ENCODE data around the gene ARID5A. TPM values are rescaled to one million over a fixed set of nuclear protein-coding genes. Genes with fewer than 3 reads are reported as not detected.

ARID5A gene
- total RNA-seq, 2 donors from 2014 or later, result 51.5 to 348 TPM

DNA sequence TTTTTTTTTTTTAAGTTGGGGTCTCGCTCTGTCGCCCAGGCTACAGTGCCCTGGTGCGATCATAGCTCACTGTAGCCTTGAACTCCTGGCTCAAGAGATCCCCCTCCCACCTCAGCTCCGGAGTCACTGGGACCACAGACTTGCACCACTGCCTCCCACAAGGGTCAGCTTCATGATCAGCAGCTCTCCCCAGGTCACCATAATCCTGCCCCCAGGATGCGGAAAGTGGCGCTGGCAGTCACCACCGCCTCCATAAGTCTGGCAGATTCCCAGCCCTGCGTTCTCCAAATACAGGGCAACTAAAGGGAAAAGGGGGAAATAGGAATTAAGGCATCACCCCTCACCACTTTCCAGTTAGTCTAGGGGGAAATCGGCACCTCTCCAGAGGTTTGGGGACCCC is 5.2 kb upstream of the ARID5A start:
- Mint-ChIP-seq H3K27ac (peak overlapping the region; percentile 73 to 98), H3K9me3 (no peaks in the 10 kb centered on the region), H3K36me3 (no peaks in the 10 kb centered on the region)
- ATAC-seq (no peak), DNase-seq (ENCODE audit: low spot score in 2 of 2) (no peak)

DNA sequence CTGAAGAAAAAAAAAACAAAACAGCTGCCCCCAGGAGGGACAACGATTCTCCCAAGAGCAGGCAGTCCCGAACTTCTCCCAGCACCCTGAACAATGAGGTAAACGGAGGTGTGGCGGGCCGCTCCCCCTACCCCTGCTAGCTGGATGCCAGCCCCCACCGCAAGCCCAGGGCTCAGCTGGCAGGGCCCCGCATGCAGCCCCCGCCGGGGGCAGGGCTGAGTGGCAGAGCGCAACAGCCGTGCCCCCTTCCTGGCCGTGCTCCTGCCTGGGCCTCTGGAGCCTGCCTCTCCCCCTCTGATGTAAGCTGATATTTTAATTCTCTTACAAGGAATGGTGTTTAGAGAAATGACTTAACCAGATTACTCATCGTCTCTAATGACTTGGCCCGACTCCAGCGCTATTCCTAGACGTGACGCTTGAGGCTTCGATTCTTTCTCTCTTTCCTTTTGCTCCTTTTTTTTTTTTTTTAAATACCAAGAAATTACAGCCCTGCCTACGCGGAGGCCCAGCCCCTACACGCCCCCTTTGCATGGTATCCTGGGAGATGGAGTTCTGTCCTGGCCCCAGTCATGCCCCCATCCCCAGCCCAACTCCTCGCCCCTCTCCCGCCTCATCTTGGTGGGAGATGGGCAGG is 4.6 kb upstream of the ARID5A start:
- DNase-seq (ENCODE audit: low spot score in 2 of 2), result peak; percentile 82 to 83
- no peaks in the 10 kb centered on the region for H3K9me3 Mint-ChIP-seq
- H3K36me3 Mint-ChIP-seq, result no peaks in the 10 kb centered on the region
- ATAC-seq, result peak; percentile 54 to 56
- peak overlapping the region; percentile 73 to 98 for H3K27ac Mint-ChIP-seq

DNA sequence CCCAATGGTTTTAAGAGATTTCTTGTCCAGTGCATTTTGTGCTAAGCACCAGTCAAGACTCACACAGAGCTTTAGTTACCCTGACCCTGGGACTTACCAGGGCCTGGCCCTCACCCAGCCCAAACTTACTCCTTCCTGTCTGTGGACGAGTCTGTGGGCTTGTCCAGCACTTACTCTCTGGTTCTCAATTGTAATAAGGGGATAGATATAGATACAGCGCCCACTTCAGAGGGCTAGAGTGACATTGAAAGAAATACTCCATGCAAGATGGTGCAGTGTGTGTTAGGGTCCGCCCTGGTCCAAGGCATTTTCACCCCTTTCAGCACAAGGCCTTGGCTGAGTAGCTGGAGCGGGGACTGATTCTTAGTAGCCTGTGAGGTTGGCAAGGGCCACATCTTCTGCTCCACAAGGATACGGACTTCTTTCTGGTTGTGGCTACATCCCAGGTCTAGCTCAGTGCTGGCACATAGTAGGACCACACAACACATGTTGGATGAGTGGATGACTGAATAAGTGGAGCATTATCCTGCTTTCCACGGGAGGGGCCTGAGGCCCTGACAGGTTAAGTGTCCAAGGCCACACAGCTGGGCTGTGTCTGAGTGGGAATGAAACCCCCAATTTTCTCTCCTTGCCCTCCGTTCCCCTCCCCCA is 3.8 kb upstream of the ARID5A start:
- H3K36me3 Mint-ChIP-seq, result peaks cover 0 to 2% of the 10 kb centered on the region in 2 donors
- peak overlapping the region; percentile 73 to 98 for H3K27ac Mint-ChIP-seq
- H3K9me3 Mint-ChIP-seq, result no peaks in the 10 kb centered on the region
- ATAC-seq (no peak), DNase-seq (ENCODE audit: low spot score in 2 of 2) (peak in 1 of 2 donors; percentile 42)

DNA sequence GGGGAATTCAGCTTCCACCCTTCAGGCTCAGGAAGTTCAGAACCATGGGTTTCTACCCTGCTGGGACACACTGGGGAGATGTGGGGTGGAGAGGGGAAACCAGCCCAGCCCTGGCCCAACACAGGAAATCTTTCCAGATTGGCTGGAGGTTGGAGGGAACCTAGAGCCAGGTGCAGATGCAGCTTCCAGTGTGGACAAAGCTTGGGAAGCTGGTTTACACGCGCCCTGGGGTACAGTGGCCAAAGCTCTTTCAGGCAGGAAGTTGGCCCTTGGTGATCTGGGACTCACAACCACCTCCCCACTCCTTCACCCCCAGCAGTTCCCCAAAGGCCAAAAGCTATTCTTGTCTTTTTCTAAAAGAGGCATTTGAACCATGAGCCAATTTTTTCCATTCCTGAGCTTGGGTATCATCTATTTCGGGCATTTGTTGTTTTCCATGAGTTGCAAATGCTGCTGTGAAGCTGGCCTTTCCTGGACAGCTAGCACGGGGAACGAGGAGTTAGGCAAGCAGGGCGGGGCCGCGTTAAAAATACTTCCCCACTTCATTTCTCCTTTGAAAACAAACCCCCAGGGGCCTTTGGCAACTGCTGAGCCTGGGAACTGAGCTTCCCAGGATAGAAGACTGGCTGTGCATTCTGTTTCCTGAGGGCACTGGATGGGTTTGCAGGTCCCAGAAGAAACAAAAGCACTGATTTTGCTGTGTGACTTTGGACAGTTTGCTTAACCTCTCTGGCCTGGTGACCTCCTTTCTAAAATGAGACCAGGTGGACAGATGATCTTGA is 3.1 kb upstream of the ARID5A start:
- peaks cover 0 to 9% of the 10 kb centered on the region in 2 donors for H3K36me3 Mint-ChIP-seq
- DNase-seq (ENCODE audit: low spot score in 2 of 2) (peak in 1 of 2 donors; percentile 52), ATAC-seq (no peak)
- H3K27ac Mint-ChIP-seq, result no peak overlapping the region
- H3K9me3 Mint-ChIP-seq, result no peaks in the 10 kb centered on the region

DNA sequence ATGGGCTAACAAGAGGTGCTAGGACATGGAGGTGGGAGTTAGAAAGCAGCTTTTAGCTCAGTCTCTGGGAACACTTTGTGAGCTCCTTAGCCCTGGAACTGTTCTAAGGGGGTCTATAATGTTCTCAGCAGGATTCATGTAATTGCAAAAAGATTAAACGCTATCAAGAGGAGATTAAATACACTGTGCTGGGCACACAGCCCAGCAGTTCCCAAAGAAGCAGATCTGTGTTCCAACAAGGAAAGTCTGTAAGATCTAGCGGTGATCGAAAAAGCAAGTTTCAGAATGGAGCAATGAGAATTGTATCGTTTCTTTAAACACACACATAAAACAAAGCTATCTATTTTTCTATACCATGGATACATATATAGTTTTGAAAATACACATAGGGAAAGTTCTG is 2.4 kb upstream of the ARID5A start:
- Mint-ChIP-seq H3K9me3 (no peaks in the 10 kb centered on the region), H3K27ac (no peak overlapping the region), H3K36me3 (peaks cover 0 to 16% of the 10 kb centered on the region in 2 donors)
- DNase-seq (ENCODE audit: low spot score in 2 of 2) (no peak), ATAC-seq (no peak)

DNA sequence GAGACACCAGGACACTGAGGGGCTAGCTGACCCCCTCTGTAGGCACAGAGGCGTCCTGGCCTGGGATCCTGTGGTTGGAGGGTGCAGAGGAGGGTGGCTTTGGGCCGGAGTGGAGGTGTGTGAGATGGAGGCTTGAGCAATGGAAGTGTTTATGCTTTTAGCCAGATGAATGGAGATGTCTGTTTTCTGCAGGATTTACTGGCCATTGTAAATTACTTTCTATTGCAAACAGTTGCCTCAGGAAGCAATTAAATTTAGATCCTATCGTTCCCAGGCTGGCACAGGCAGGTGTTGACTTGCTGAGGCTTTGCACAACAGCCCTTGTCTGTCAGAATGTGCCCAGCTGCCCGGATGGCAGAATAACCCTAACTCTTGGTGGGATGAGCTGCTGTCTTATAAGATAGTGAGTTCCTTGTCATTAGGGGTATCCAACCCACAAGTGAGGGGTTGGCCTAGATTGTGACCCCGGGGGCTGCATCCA is 1.8 kb upstream of the ARID5A start:
- no peak overlapping the region for H3K27ac Mint-ChIP-seq
- H3K36me3 Mint-ChIP-seq, result peaks cover under 1 to 22% of the 10 kb centered on the region in 2 donors
- ATAC-seq, result no peak
- H3K9me3 Mint-ChIP-seq, result no peaks in the 10 kb centered on the region
- DNase-seq (ENCODE audit: low spot score in 2 of 2), result no peak

DNA sequence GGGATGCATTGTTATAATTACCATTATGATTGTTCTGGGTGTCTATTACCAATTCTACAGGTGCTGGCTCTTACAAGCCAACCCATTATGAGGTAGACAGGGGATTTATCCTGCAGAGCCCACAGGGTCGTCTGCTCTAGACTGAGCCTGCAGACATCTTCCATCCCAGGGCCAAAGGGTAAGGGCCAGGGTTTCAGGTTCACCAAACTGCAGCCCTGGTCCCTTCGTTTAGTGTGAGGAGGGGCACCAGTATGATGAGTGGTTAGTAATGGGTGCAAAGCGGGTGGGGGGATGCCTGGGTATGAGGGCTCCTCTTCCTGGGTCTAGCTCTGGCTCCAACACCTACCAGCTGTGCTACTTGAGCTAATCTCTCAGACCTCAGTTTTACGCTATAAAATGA is 1.2 kb upstream of the ARID5A start:
- H3K36me3 Mint-ChIP-seq, result peaks cover 7 to 27% of the 10 kb centered on the region in 2 donors
- no peak overlapping the region for H3K27ac Mint-ChIP-seq
- H3K9me3 Mint-ChIP-seq, result no peaks in the 10 kb centered on the region
- ATAC-seq (no peak), DNase-seq (ENCODE audit: low spot score in 2 of 2) (no peak)

DNA sequence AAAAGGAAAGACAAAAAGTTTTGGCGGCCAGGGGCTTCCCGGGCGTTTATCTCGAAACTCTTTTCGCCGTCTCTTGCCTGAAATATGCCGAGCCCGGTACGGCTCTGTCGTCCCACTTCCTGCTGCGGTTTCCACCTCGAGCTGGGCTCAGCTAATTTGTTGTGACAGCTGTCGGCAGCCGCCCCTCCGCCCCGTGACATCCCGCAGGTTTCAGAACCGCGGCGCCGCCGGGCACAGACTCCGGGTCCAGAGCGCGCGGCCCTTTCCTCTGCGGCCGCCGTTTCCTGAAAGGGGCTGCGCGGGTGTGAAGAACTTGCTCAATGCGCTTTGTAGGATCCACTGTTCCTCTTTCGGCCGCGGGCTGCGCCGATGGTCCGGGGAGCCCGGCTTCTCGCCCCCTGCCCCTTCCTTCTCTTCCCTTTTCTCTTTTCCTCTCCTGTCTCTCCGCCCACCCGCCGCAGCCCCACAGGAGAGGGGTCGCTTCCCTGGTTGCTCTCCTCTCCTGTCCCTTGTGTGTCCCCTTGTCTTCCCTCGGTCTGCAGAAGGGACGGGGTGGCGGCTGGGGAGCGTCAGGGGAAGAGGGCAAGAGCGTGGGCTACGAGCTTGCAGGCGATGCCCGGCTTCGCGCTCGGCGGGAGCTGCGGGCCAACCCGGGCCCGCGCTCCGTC is 648 bp downstream of the ARID5A start:
- peak overlapping the region; percentile 95 to 99 for H3K27ac Mint-ChIP-seq
- H3K36me3 Mint-ChIP-seq, result peaks cover 9 to 40% of the 10 kb centered on the region in 2 donors
- ATAC-seq (peak; percentile 54 to 62), DNase-seq (ENCODE audit: low spot score in 2 of 2) (peak; percentile 77 to 94)
- H3K9me3 Mint-ChIP-seq, result no peaks in the 10 kb centered on the region

DNA sequence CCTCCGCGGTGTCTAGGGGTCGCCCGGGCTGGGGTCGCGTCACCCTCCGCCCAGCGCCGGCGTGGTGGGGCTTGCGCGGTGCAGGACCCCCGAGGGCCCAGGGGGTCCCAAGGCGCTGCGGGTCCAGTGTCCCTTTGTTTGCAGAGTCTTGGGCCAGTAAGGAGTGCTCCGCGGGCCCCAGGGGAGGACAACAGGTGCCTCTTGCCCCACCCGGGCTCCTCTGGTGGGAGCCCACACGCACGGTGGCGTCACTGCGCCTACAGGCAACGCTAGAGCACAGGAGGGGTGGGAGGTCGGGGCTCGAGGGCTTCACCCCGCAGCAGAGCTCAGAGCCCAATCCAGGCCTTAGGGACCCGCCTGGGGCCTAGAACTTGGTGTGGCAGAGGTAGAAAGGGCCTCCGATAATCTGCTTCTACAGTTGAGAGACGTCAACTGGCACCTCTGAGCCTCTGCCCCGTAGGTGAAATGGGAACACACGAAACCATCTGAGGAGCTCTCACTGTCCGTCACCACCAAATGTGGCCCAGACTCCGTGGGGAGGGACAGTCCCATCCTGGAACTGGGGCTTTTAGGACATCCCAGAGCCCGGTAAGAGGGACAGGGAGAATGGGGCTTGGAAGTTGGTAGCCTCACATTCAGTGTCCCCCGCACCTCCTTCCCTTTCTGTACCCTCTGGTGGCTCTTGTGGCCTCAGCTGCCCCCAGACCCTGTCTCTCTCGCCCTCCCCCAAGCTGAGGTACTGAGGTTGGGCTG is 1.4 kb downstream of the ARID5A start:
- ATAC-seq (peak; percentile 10 to 47), DNase-seq (ENCODE audit: low spot score in 2 of 2) (peak; percentile 39 to 82)
- H3K9me3 Mint-ChIP-seq, result no peaks in the 10 kb centered on the region
- H3K36me3 Mint-ChIP-seq, result peaks cover 9 to 47% of the 10 kb centered on the region in 2 donors
- H3K27ac Mint-ChIP-seq, result peak overlapping the region; percentile 99

DNA sequence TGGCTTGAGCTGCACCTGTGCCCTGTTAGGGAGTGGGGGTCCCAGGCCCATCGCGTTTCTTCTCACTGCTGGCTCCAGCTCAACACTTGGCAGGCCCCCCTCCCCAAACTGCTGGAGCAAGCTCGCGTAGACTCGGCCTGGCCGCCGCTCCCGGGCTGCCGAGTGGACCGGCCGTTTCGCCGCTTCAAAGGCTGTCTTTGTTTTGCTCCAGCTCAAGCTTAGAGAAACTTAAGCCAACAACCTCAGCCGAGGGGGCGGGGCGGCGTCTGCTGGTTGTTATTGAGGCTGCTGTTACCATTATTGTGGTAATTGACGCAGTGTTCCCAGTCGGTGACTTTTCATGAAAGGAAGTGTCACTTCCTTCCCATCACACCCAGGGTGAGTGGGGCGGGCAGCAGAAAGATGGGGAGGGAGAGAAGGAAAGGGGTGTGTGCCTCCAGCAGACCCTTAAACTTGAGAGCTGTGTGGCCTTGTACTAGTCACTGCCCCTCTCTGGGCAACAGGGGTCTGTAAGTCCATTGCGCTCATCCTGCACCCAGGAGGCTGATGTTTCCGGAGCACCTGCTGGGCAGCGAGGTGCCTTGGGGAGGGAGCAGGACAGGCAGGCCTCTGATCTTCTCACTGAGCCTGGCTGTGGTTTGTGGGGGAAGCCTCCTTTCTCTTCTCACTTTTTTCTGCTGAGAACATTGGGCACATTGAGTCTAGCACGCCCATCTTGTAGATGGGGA is 2.1 kb downstream of the ARID5A start:
- DNase-seq (ENCODE audit: low spot score in 2 of 2) (peak; percentile 82 to 88), ATAC-seq (peak; percentile 53 to 61)
- no peaks in the 10 kb centered on the region for H3K9me3 Mint-ChIP-seq
- peak overlapping the region; percentile 99 for H3K27ac Mint-ChIP-seq
- H3K36me3 Mint-ChIP-seq, result peaks cover 13 to 52% of the 10 kb centered on the region in 2 donors

DNA sequence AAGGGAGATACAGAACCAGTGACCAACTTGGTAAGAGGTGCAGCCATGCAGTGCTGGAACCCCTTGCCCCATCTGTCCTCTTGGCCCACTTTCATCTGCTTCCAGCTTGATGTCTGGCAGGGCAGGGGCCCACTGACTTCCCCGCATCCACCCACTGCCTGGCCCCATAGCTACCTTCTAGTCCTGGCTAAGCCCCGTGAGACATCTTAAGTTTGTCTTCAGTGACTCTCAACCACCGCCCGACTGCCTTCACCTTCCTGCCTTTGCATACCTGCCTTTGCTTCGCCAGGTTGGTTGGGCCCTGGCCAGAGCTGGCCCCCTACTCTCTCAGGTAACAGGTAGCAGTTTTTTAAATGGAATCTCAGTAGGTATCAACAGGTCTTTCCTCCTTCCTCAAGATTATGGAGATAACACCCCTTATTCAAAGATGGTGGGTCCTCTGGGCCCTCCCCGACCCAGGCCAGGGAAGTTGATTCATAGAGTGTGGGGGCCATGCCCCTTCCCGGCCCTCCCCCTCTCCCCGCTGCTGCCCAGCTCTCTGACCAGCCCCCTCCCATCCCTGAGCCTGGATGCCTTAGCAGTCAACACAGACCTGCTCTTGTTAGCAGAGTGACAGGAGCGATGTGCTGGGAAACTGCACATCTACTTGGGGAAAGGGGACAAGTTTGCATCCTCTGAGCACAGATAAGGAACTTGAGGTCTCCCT is 2.8 kb downstream of the ARID5A start:
- H3K9me3 Mint-ChIP-seq, result no peaks in the 10 kb centered on the region
- H3K27ac Mint-ChIP-seq, result peak overlapping the region; percentile 99
- peaks cover 13 to 59% of the 10 kb centered on the region in 2 donors for H3K36me3 Mint-ChIP-seq
- DNase-seq (ENCODE audit: low spot score in 2 of 2) (no peak), ATAC-seq (no peak)

DNA sequence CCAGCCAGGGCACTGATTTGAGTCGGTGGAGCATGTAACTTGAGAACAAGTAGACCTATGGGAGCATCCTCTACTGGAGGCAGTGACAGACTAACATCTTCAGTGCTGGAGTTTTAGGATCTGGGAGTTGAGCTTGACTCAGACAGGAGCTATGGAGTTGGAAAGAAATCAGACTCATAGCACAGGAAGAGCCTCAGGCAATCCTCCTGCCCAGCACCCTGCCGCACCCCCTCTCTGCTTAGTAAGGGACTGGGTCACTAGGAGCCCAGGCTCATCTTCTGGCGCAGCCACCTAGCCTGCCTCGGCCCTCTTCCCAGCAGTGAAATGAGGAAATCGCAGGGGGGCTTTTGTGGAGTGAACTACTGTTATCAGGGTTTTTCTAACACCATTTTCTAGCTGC is 3.6 kb downstream of the ARID5A start:
- peak overlapping the region; percentile 72 to 99 for H3K27ac Mint-ChIP-seq
- no peaks in the 10 kb centered on the region for H3K9me3 Mint-ChIP-seq
- peak in 1 of 2 donors; percentile 55 for DNase-seq (ENCODE audit: low spot score in 2 of 2)
- H3K36me3 Mint-ChIP-seq, result peaks cover 13 to 66% of the 10 kb centered on the region in 2 donors
- ATAC-seq, result no peak

DNA sequence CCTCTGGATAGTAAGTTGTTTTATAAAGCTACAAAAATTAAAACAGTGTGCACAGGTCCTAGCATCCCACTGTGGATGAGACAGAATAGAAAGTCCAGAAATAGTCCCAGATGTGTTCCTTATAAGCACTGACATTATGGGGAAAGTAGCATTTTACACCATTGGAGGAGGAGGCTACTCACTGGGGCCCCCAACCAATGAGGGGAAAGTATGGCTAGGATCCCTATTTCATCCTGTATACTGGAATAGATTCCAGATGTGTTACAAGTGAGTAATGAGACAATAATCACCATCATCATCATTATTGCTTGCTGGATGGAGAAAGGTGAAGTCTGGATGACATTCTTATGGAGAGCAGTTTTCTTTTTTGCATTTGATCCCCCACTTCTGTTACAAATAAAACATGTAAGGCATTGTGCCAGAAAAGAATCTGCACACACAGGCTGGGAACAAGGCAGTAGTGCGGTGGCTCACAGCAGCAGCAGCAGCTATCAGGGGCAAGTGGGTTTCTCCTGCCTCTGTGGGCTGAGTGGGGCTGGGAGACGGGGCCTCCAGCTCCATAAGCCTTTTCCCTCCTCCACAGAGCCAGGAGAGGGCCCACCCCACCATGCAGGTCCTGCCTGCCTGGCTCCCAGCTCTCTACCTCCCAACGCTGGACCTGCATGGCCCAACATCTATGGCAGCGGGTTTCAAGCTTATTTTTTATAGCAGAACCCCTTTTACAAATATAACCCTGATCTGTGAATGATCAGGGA is 5.0 kb downstream of the ARID5A start:
- Mint-ChIP-seq H3K27ac (peak overlapping the region in 1 of 2 donors; percentile 77), H3K9me3 (no peaks in the 10 kb centered on the region), H3K36me3 (peaks cover 13 to 80% of the 10 kb centered on the region in 2 donors)
- DNase-seq (ENCODE audit: low spot score in 2 of 2) (no peak), ATAC-seq (no peak)

DNA sequence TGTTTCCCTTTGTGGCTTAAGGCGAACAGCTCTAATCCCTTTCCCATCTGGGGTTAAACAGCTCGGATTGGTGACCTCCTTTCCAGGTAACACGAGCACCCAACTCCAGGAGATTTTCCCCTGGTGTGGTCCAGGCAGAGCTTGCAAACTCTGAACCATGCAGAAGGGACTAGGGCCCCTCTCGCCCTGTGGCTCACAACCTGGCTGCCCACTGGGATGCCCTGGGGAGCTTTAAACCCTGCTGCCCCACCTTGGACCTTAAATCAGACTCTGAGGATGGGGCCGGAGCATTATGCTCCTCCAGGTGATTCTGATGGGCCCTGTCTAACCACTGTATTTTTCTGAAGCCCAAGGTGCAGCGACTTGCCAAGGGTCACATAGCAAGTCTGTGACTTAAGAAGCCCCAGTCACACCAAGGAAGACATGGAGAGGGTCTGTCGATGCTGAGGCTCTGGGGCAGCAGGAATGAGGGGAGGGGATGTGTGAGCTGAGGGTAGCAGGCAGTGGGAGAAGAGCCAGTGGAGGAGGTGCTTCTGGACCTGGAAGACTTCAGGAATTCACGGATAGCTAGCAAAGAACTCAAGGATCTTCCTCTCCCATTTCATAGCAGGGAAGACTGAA is 5.9 kb downstream of the ARID5A start:
- no peak for DNase-seq (ENCODE audit: low spot score in 2 of 2)
- ATAC-seq, result no peak
- Mint-ChIP-seq H3K36me3 (peaks cover 13 to 88% of the 10 kb centered on the region in 2 donors), H3K27ac (no peak overlapping the region), H3K9me3 (no peaks in the 10 kb centered on the region)
